HEK293 (cell line): ENCODE results near the gene PHF21A.

Experiments used
- GLI2 ChIP-seq: fragments of 450-650 bp; formaldehyde crosslinking; IDR thresholded peaks from 2 replicates; pipeline ENCODE4; 2017; ENCODE audit warnings: missing biosample characterization, missing genetic modification characterization, low read depth, borderline replicate concordance
- HOXA7 ChIP-seq: sonication (generic); formaldehyde crosslinking; IDR thresholded peaks from 2 replicates; pipeline ENCODE4 v1.8.1; 2022; ENCODE audit warnings: missing genetic modification reagents, borderline replicate concordance
- HOXD13 ChIP-seq: sonication (generic); formaldehyde crosslinking; IDR thresholded peaks from 2 replicates; pipeline ENCODE4 v1.8.0; 2022; ENCODE audit warnings: missing genetic modification reagents, borderline replicate concordance
- KLF9 ChIP-seq: fragments of 450-650 bp; formaldehyde crosslinking; IDR thresholded peaks from 2 replicates; pipeline ENCODE4 v1.5.1; 2016; ENCODE audit warnings: missing biosample characterization, missing genetic modification characterization, low read depth
- PRDM4 ChIP-seq: fragments of 450-650 bp; formaldehyde crosslinking; IDR thresholded peaks from 2 replicates; pipeline ENCODE4 v1.5.1; 2017; ENCODE audit warnings: missing biosample characterization, missing genetic modification characterization
- SALL2 ChIP-seq: fragments of 450-650 bp; formaldehyde crosslinking; IDR thresholded peaks from 2 replicates; pipeline ENCODE4 v1.5.0; 2017; ENCODE audit warnings: missing biosample characterization, mild to moderate bottlenecking, missing genetic modification characterization, borderline replicate concordance
- YY2 ChIP-seq: fragments of 450-650 bp; formaldehyde crosslinking; IDR thresholded peaks from 2 replicates; pipeline ENCODE4 v1.5.1; 2016; ENCODE audit warnings: missing biosample characterization, missing genetic modification characterization
- ZNF274 ChIP-seq, 2 experiments: fragments of 200-500 bp in 1 of 2; fragments of 450-650 bp in 1 of 2; sonication (Bioruptor generic) in 1 of 2; formaldehyde crosslinking in 1 of 2; IDR thresholded peaks; 2 replicates each; pipeline versions ENCODE4 v1.5.1 to v1.6.1; 2014 to 2016; ENCODE audit warnings: borderline replicate concordance in 1 of 2, inconsistent platforms in 1 of 2, low read length in 1 of 2, missing biosample characterization in 1 of 2, missing genetic modification characterization in 1 of 2
- ZNF529 ChIP-seq: fragments of 450-650 bp; formaldehyde crosslinking; IDR thresholded peaks from 2 replicates; pipeline ENCODE4 v1.5.1; 2017; ENCODE audit warnings: missing genetic modification characterization, missing biosample characterization; ENCODE audit not compliant: insufficient replicate concordance
- ZNF530 ChIP-seq: fragments of 450-650 bp; formaldehyde crosslinking; IDR thresholded peaks from 2 replicates; pipeline ENCODE4 v1.5.1; 2016; ENCODE audit warnings: low read depth, missing biosample characterization, missing genetic modification characterization
- ZNF670 ChIP-seq: fragments of 450-650 bp; formaldehyde crosslinking; IDR thresholded peaks from 2 replicates; pipeline ENCODE4 v1.5.1; 2016; ENCODE audit warnings: missing biosample characterization, missing genetic modification characterization, low read depth
- TF ChIP-seq, protein P1 (sequence below): fragments of 450-650 bp; formaldehyde crosslinking; IDR thresholded peaks from 2 replicates; pipeline ENCODE4 v1.5.1; 2016; ENCODE audit warnings: missing biosample characterization, missing genetic modification characterization

- TF ChIP-seq HOXA7 (CRISPR knock-in tag): no peak
- no peak for TF ChIP-seq SALL2 (tag by site-specific recombination)
- no peak for TF ChIP-seq ZNF274 (IDR thresholded peaks at IDR 0.05; ENCODE audit: low read length)
- no peak for TF ChIP-seq ZNF274 (tag by site-specific recombination; IDR thresholded peaks at IDR 0.05; ENCODE audit: borderline replicate concordance)
- TF ChIP-seq, protein P1, sequence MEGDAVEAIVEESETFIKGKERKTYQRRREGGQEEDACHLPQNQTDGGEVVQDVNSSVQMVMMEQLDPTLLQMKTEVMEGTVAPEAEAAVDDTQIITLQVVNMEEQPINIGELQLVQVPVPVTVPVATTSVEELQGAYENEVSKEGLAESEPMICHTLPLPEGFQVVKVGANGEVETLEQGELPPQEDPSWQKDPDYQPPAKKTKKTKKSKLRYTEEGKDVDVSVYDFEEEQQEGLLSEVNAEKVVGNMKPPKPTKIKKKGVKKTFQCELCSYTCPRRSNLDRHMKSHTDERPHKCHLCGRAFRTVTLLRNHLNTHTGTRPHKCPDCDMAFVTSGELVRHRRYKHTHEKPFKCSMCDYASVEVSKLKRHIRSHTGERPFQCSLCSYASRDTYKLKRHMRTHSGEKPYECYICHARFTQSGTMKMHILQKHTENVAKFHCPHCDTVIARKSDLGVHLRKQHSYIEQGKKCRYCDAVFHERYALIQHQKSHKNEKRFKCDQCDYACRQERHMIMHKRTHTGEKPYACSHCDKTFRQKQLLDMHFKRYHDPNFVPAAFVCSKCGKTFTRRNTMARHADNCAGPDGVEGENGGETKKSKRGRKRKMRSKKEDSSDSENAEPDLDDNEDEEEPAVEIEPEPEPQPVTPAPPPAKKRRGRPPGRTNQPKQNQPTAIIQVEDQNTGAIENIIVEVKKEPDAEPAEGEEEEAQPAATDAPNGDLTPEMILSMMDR (tag by site-specific recombination): no peak
- TF ChIP-seq KLF9 (tag by site-specific recombination): no peak
- no peak for TF ChIP-seq YY2
- TF ChIP-seq ZNF670 (tag by site-specific recombination): no peak
- no peak for TF ChIP-seq GLI2 (tag by site-specific recombination)
- no peak for TF ChIP-seq HOXD13 (CRISPR knock-in tag)
- TF ChIP-seq ZNF530 (tag by site-specific recombination): no peak
- TF ChIP-seq ZNF529 (tag by site-specific recombination): no peak
- no peak for TF ChIP-seq PRDM4
Observed at GRCh38 chr11:46149826-46150225, 28.6 kb upstream of the PHF21A start.
